ENCODE results near the gene CNTN5.

DNA sequence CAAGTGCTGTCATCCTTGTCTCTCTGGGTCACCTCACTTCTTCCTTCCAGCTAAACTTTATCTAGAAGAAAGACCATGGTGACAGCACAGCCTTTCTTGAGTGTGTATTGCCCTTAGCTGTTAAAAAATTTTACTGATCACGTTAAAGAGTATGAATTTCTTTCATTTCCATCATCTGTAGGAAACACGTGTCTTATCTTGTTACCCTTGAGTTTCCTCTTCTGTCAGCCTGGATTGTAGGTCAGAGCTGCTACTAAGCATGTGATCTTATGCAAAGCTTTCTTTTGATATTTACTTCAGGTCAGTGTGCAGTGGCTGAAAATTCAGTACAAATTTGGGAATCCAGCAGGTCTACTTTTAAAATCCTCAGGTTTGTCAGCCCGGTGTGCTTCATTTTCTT, 1154.1 kb downstream of the CNTN5 start:
- TF ChIP-seq NRF1 (IDR thresholded peaks at IDR 0.05; ENCODE audit: low read depth, low read length) = no peak
- TF ChIP-seq, protein P1, sequence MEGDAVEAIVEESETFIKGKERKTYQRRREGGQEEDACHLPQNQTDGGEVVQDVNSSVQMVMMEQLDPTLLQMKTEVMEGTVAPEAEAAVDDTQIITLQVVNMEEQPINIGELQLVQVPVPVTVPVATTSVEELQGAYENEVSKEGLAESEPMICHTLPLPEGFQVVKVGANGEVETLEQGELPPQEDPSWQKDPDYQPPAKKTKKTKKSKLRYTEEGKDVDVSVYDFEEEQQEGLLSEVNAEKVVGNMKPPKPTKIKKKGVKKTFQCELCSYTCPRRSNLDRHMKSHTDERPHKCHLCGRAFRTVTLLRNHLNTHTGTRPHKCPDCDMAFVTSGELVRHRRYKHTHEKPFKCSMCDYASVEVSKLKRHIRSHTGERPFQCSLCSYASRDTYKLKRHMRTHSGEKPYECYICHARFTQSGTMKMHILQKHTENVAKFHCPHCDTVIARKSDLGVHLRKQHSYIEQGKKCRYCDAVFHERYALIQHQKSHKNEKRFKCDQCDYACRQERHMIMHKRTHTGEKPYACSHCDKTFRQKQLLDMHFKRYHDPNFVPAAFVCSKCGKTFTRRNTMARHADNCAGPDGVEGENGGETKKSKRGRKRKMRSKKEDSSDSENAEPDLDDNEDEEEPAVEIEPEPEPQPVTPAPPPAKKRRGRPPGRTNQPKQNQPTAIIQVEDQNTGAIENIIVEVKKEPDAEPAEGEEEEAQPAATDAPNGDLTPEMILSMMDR (IDR thresholded peaks at IDR 0.05) = no peak
- no peak for TF ChIP-seq POLR2AphosphoS5 (IDR thresholded peaks at IDR 0.05; ENCODE audit: low read depth, low read length)

Measured in SK-N-SH (cell line).